Trophoblast cell (in vitro differentiated cells and primary cell): ENCODE results near the gene MXI1.
"Not testable (repeated sequence)": the region's sequence is repeated elsewhere in the genome, so short reads cannot be mapped to it uniquely, and the experiment has no call there.

Experiments
- DNase-seq, 2 donors: peaks; one replicate each; pipeline ENCODE4 v3.0.0-alpha.2; 2016
- H2AFZ ChIP-seq: 2 replicates; pipeline ENCODE4 v1.6.1; 2013; ENCODE audit warnings: low read length, moderate library complexity, mild to moderate bottlenecking; ENCODE audit not compliant: insufficient read depth, poor library complexity
- H2AK5ac ChIP-seq: 2 replicates; pipeline ENCODE4 v1.6.1; 2013; ENCODE audit warnings: mild to moderate bottlenecking, low read length
- H2BK120ac ChIP-seq: 2 replicates; pipeline ENCODE4 v1.6.1; 2013; ENCODE audit warnings: low read length, mild to moderate bottlenecking, moderate library complexity; ENCODE audit not compliant: insufficient read depth, poor library complexity
- H2BK12ac ChIP-seq: 2 replicates; pipeline ENCODE4 v1.6.1; 2013; ENCODE audit warnings: mild to moderate bottlenecking, low read length, moderate library complexity
- H2BK5ac ChIP-seq: 2 replicates; pipeline ENCODE4 v1.6.1; 2013; ENCODE audit warnings: low read length, low read depth, moderate library complexity, mild to moderate bottlenecking; ENCODE audit not compliant: poor library complexity
- H3K14ac ChIP-seq: 2 replicates; pipeline ENCODE4 v1.6.1; 2013; ENCODE audit warnings: mild to moderate bottlenecking, low read length
- H3K18ac ChIP-seq: 2 replicates; pipeline ENCODE4 v1.6.1; 2013; ENCODE audit warnings: mild to moderate bottlenecking, low read length
- H3K23ac ChIP-seq: 2 replicates; pipeline ENCODE4 v1.6.1; 2013; ENCODE audit warnings: low read length
- H3K27ac ChIP-seq: 2 replicates; pipeline ENCODE4 v1.5.1; 2013; ENCODE audit warnings: low read depth, mild to moderate bottlenecking, inconsistent platforms, low read length, moderate library complexity
- H3K27me3 ChIP-seq: 2 replicates; pipeline ENCODE4 v1.6.1; 2013; ENCODE audit warnings: inconsistent platforms, mild to moderate bottlenecking, low read length, moderate library complexity; ENCODE audit not compliant: insufficient read depth
- H3K36me3 ChIP-seq, 2 experiments: 1 replicate in 1 of 2; 2 replicates in 1 of 2; pipeline ENCODE4 v1.6.1; 2013; ENCODE audit warnings: low read length in 2 of 2, mild to moderate bottlenecking in 2 of 2, moderate library complexity in 1 of 2; ENCODE audit not compliant: insufficient read depth in 2 of 2, control insufficient read depth in 1 of 2
- H3K4ac ChIP-seq: 2 replicates; pipeline ENCODE4 v1.6.1; 2013; ENCODE audit warnings: low read depth, mild to moderate bottlenecking, low read length, moderate library complexity
- H3K4me1 ChIP-seq, 2 experiments: 1 replicate in 1 of 2; 2 replicates in 1 of 2; pipeline ENCODE4 v1.6.1; 2013; ENCODE audit warnings: low read length in 2 of 2, mild to moderate bottlenecking in 2 of 2, moderate library complexity in 1 of 2; ENCODE audit not compliant: insufficient read depth in 2 of 2, control insufficient read depth in 1 of 2
- H3K4me2 ChIP-seq: 2 replicates; pipeline ENCODE4 v1.6.1; 2013; ENCODE audit warnings: inconsistent platforms, mild to moderate bottlenecking, low read length, moderate library complexity
- H3K4me3 ChIP-seq: 2 replicates; pipeline ENCODE4 v1.5.1; 2013; ENCODE audit warnings: mild to moderate bottlenecking, low read depth, low read length, inconsistent platforms
- H3K79me1 ChIP-seq: one replicate; pipeline ENCODE4 v1.6.1; 2013; ENCODE audit warnings: low read length
- H3K79me2 ChIP-seq: 2 replicates; pipeline ENCODE4 v1.6.1; 2013; ENCODE audit warnings: low read length, mild to moderate bottlenecking; ENCODE audit not compliant: control insufficient read depth, insufficient read depth, poor library complexity
- H3K9ac ChIP-seq: 2 replicates; pipeline ENCODE4 v1.6.1; 2013; ENCODE audit warnings: mild to moderate bottlenecking, low read length
- H3K9me3 ChIP-seq: 2 replicates; pipeline ENCODE4 v1.6.1; 2013; ENCODE audit warnings: low read depth, mild to moderate bottlenecking, control low read depth, inconsistent platforms, low read length; ENCODE audit not compliant: insufficient read depth
- H4K12ac ChIP-seq: 2 replicates; pipeline ENCODE4 v1.6.1; 2013; ENCODE audit warnings: low read depth, mild to moderate bottlenecking, low read length, moderate library complexity
- H4K8ac ChIP-seq: 2 replicates; pipeline ENCODE4 v1.6.1; 2013; ENCODE audit warnings: low read depth, mild to moderate bottlenecking, low read length, moderate library complexity
- H4K91ac ChIP-seq: one replicate; pipeline ENCODE4 v1.6.1; 2013; ENCODE audit warnings: low read depth, mild to moderate bottlenecking, low read length, moderate library complexity
- WGBS: extraction: QIAGEN DNeasy Blood & Tissue Kit; methylation state at CpG from one replicate; pipeline ENCODE4 v1.1.7; 2013; ENCODE audit warnings: missing lambda C conversion rate; ENCODE audit not compliant: insufficient read length, insufficient coverage; ENCODE audit errors: extremely low coverage; 5-methylcytosine and 5-hydroxymethylcytosine counted together

The MXI1 gene

GRCh38 chr10:110242511-110242910 lies 35.1 kb downstream of the MXI1 start:
- no peak overlapping the region for H4K91ac ChIP-seq
- no peak overlapping the region for H2BK5ac ChIP-seq
- no peaks in the 10 kb centered on the region for H3K79me2 ChIP-seq
- no peak overlapping the region for H4K8ac ChIP-seq
- no peak overlapping the region for H3K27ac ChIP-seq
- no CpG with 5 or more reads among the region's 1 CpG for WGBS
- no peaks in the 10 kb centered on the region for H3K27me3 ChIP-seq
- no peaks in the 10 kb centered on the region for H3K79me1 ChIP-seq
- no peak overlapping the region for H3K23ac ChIP-seq
- no peaks in the 10 kb centered on the region for H3K36me3 ChIP-seq
- H3K4me1 ChIP-seq = no peaks in the 10 kb centered on the region
- H2AFZ ChIP-seq = no peak overlapping the region
- no peak overlapping the region for H4K12ac ChIP-seq
- H2AK5ac ChIP-seq = no peak overlapping the region
- H2BK120ac ChIP-seq = no peak overlapping the region
- H3K18ac ChIP-seq = no peak overlapping the region
- no peak overlapping the region for H3K14ac ChIP-seq
- H3K4ac ChIP-seq = no peak overlapping the region
- DNase-seq = no peak
- H3K9me3 ChIP-seq = no peaks in the 10 kb centered on the region
- H3K9ac ChIP-seq = no peak overlapping the region
- H3K4me3 ChIP-seq = no peak overlapping the region
- H3K4me2 ChIP-seq = no peak overlapping the region
- H2BK12ac ChIP-seq = no peak overlapping the region

- Histone ChIP-seq H3K14ac (no peak overlapping the region), H3K36me3 (no peaks in the 10 kb centered on the region), H2AK5ac (no peak overlapping the region), H2BK120ac (no peak overlapping the region), H3K4ac (no peak overlapping the region), H2BK12ac (no peak overlapping the region), H3K4me1 (no peaks in the 10 kb centered on the region), H4K12ac (no peak overlapping the region), H3K4me2 (no peak overlapping the region), H3K23ac (no peak overlapping the region), H3K18ac (no peak overlapping the region), H3K9ac (no peak overlapping the region), H3K79me1 (no peaks in the 10 kb centered on the region), H3K4me3 (no peak overlapping the region), H2BK5ac (no peak overlapping the region), H3K27me3 (no peaks in the 10 kb centered on the region), H4K8ac (no peak overlapping the region), H4K91ac (no peak overlapping the region), H3K27ac (no peak overlapping the region), H2AFZ (no peak overlapping the region), H3K9me3 (no peaks in the 10 kb centered on the region), H3K79me2 (no peaks in the 10 kb centered on the region)
- WGBS = no CpG with 5 or more reads among the region's 3 CpGs
- DNase-seq = no peak
Measured at GRCh38 chr10:110244550-110244949, 37.1 kb downstream of the MXI1 start.

GRCh38 chr10:110247833-110248232 lies 40.4 kb downstream of the MXI1 start:
- H3K9me3 ChIP-seq, H3K79me2 ChIP-seq, H3K4ac ChIP-seq, H2AK5ac ChIP-seq, H2BK12ac ChIP-seq, H2BK120ac ChIP-seq, H3K9ac ChIP-seq, H3K79me1 ChIP-seq, H3K27ac ChIP-seq, H3K23ac ChIP-seq, H3K18ac ChIP-seq, H3K36me3 ChIP-seq, H2AFZ ChIP-seq, DNase-seq, H2BK5ac ChIP-seq, H3K4me3 ChIP-seq, H4K91ac ChIP-seq, H3K14ac ChIP-seq, H3K4me1 ChIP-seq, H3K4me2 ChIP-seq, H3K27me3 ChIP-seq, H4K8ac ChIP-seq, H4K12ac ChIP-seq: not testable (repeated sequence)
- no CpG with 5 or more reads among the region's 5 CpGs for WGBS

GRCh38 chr10:110249489-110249888 lies 42.1 kb downstream of the MXI1 start:
- H3K14ac ChIP-seq, H3K4me2 ChIP-seq, H3K4me3 ChIP-seq, H4K8ac ChIP-seq, H4K12ac ChIP-seq, H3K4me1 ChIP-seq, H4K91ac ChIP-seq, H2BK120ac ChIP-seq, H3K9me3 ChIP-seq, H3K27ac ChIP-seq, H3K9ac ChIP-seq, H3K23ac ChIP-seq, H3K27me3 ChIP-seq, H3K79me2 ChIP-seq, H2AFZ ChIP-seq, H3K79me1 ChIP-seq, H3K36me3 ChIP-seq, H3K4ac ChIP-seq, H2BK12ac ChIP-seq, H2AK5ac ChIP-seq, DNase-seq, H2BK5ac ChIP-seq, H3K18ac ChIP-seq: not testable (repeated sequence)
- WGBS = no CpG with 5 or more reads among the region's 1 CpG
